Fibroblast of the conjunctiva (primary cell): Measurements from ENCODE around the gene TTC7B.
"Not testable (repeated sequence)": the region's sequence is repeated elsewhere in the genome, so short reads cannot be mapped to it uniquely, and the experiment has no call there.

ENCODE experiments used
- DNase-seq: peaks from one replicate; pipeline ENCODE4 v3.0.0-alpha.2; 2010; ENCODE audit warnings: low read depth

Gene TTC7B

GRCh38 chr14:90815822-90816662 is at the start of gene TTC7B:
Gene TTC7B, minus strand, starts transcription at chr14:90816430. Its CDS starts 135 bp downstream, at chr14:90816295.
- DNase-seq = no peak

- DNase-seq = no peak
Measured at GRCh38 chr14:90864741-90865140, 48.5 kb upstream of the TTC7B start.

- no peak for DNase-seq
Measured at GRCh38 chr14:90858511-90858910, 42.3 kb upstream of the TTC7B start.

- no peak for DNase-seq
Measured at GRCh38 chr14:90857866-90858265, 41.6 kb upstream of the TTC7B start.

- DNase-seq = not testable (repeated sequence)
Measured at GRCh38 chr14:90856115-90856514, 39.9 kb upstream of the TTC7B start.

- DNase-seq = no peak
Measured at GRCh38 chr14:90853116-90853515, 36.9 kb upstream of the TTC7B start.

- no peak for DNase-seq
Measured at GRCh38 chr14:90851327-90852036, 35.3 kb upstream of the TTC7B start.

GRCh38 chr14:90850487-90850886 is 34.3 kb upstream of the TTC7B start:
- DNase-seq = no peak

GRCh38 chr14:90849787-90850444 is 33.7 kb upstream of the TTC7B start:
- no peak for DNase-seq

- no peak for DNase-seq
Measured at GRCh38 chr14:90848944-90849731, 32.9 kb upstream of the TTC7B start.

- no peak for DNase-seq
Measured at GRCh38 chr14:90846511-90846910, 30.3 kb upstream of the TTC7B start.

GRCh38 chr14:90844321-90844720 is 28.1 kb upstream of the TTC7B start:
- DNase-seq = no peak

- DNase-seq = no peak
Measured at GRCh38 chr14:90842726-90843125, 26.5 kb upstream of the TTC7B start.

- not testable (repeated sequence) for DNase-seq
Measured at GRCh38 chr14:90840667-90841066, 24.4 kb upstream of the TTC7B start.

- no peak for DNase-seq
Measured at GRCh38 chr14:90839889-90840266, 23.6 kb upstream of the TTC7B start.

GRCh38 chr14:90839024-90839888 is 23.0 kb upstream of the TTC7B start:
- peak; percentile 12 for DNase-seq

GRCh38 chr14:90838531-90838930 is 22.3 kb upstream of the TTC7B start:
- DNase-seq = not testable (repeated sequence)

- DNase-seq = no peak
Measured at GRCh38 chr14:90837355-90837754, 21.1 kb upstream of the TTC7B start.

GRCh38 chr14:90836692-90837063 is 20.4 kb upstream of the TTC7B start:
- DNase-seq = no peak

GRCh38 chr14:90831821-90832220 is 15.6 kb upstream of the TTC7B start:
- no peak for DNase-seq
